HG02884 (cell line): ENCODE results near the gene TMEM120A.

Experiments used
- ATAC-seq: cut with Tn5 transposase; IDR thresholded peaks from one replicate; pipeline ENCODE4 v1.9.1; 2021; ENCODE audit warnings: mild to moderate bottlenecking, moderate library complexity; ENCODE audit not compliant: unreplicated experiment

TMEM120A gene

DNA sequence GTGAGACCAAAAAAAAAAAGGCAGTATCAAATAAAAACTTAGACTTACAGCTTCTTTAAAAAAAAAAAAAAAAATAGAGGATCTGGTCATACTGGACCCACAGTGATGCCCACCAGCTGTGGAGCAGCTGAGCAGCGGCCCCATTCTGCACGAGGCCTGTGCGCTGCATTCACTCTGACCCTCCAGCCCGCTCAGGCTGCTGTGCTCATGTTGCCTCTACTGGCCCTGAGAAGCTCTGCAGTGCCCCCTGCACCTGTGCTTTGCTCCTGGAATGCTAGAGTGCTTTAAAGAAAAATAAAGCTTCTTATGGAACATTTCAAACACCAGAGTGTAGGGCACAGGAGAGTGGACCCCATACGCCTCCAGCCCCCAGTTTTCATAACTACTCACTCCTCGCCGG, 33.2 kb downstream of the TMEM120A start:
- no peak for ATAC-seq

DNA sequence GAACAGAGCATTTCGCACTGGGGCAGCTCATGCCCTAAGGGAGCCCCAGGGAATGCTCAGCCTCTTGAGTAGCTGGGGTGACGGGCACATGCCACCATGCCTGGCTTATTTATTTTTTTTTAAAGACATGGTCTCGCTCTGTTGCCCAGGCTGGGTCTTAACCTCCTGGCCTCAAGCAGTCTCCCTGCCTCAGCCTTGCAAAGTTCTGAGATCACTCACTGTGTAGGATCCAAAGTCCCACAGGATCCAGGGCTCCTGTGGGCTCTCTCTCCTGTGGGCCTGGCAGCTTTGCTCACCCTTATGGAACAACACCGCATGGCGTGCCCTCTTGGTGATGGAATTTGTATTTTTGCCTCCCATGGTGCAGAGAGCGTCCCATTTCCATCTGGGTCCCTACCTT, 34.0 kb downstream of the TMEM120A start:
- no peak for ATAC-seq

DNA sequence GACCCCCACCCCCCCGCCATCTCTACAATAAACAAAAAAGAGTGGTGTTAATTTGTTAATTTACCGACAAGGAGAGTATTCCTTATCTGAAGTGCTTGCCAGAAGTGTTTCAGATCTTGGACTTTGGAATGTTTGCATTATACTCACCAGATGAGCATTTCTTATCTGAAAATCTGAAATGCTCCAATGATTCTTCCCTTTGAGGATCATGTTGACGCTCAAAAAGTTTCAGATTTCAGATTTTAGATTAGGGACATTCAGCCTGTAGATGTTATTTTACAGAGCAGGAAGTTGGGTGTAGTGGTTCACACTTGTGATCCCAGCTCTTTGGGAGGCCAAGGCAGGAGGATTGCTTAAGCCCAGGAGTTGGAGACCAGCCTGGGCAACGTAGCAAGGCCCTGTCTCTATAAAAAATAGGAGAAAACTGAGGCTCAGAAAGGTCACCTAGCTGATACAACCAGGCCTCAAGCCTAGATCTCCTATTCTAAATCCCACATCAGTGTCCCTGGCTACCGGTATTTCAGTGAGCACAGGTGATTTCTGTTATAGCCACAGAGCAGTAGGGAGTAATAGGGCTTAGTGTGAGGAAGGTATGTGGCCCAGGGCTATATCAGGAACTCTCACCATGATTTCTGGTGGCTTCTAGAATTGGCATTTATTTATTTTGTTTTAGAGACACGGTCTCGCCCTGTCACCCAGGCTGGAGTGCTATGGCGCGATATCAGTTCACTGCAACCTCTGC, 35.4 kb downstream of the TMEM120A start:
- ATAC-seq = no peak

DNA sequence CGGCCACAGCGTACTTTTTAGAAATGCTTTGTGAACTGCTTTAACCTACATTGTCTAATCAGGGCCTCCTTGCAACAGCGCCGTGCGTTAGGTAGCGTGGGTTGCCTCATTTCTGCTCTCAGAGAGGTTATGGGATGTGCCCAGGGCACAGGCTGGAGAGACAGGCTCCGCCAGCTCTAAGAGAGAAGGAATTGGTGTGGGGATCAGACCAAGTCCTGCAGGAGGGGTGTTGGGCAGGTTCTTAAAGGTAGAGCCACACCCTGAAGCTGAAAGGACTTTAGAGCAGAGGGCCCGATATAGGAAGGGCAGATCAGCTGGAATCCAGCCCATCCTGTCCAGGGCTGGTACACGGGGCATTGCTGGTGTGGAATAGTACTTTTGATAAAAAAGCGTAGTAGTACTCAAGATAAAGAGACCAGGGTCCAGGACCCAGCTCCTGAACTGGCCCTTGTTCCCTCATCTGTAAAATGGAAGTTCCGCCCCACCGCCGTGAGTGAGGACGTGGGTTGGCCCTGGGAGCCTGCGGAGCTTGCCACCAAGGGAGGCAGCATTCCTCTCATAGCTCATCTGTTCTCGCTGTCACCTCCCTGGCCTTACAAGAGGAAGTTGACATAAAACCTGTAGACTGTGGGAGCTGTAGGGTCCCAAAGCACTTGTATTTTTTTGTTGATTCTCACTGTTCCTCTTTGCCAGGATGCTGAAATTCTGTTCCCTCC, 37.2 kb downstream of the TMEM120A start:
- no peak for ATAC-seq

DNA sequence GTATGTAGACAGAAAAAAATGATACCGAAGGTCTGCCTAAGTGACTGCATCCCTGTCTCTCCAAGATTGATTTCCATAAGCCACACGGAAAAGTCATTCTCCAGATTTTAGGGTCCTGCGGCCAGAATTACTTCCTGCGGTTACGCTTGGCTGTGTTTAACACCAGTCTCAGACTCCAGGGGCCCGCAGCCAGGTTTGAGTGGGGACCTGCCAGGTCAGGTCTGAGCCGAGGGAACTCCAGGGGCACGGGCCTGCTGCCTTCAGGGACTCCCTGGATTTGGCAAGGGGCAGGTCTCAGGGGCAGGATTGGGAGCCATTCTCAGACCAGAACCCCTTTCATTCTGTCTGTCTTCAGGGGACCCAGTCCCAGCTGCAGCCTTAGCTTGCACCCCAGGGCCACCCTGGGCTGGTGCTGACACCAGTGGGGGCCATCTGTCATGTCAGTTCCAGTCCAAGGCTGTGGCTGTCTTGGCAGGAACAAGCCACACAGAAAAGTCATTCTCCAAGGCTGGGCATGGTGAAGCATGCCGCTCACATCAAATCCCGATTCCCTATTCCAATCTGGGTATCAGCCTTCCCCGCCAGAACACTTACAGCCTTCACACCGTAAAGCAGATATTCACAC, 39.0 kb downstream of the TMEM120A start:
- no peak for ATAC-seq

DNA sequence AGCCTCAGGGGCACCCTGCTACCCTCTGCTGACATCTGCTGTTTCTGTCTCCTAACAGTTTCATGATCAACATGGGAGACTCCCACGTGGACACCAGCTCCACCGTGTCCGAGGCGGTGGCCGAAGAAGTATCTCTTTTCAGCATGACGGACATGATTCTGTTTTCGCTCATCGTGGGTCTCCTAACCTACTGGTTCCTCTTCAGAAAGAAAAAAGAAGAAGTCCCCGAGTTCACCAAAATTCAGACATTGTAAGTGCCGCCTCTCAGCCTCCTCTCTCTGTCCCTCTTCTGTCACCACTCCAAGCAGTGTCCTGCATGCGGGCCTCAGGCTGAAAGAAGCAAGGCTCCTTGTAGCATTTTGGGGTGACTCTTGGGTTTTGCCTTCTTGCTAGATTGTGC, 40.5 kb downstream of the TMEM120A start:
- no peak for ATAC-seq

DNA sequence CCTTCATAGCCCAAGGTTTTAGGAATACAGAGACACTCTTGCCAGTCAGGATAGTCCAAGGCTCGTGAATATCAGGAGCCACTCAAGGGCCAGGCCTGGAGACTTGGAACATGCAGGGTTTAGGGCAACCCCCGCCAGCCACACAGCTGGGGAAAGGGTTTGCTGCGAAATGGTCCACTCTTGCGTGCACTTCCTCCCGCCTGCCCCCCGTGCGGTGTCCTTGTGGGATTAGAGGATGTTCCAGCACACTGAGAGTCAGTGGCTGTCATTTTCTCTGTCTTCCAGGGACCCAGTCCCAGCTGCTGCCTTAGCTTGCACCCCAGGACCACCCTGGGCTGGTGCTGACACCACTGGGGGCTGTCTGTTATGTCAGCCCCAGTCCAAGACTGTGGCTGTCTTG, 41.0 kb downstream of the TMEM120A start:
- no peak for ATAC-seq

DNA sequence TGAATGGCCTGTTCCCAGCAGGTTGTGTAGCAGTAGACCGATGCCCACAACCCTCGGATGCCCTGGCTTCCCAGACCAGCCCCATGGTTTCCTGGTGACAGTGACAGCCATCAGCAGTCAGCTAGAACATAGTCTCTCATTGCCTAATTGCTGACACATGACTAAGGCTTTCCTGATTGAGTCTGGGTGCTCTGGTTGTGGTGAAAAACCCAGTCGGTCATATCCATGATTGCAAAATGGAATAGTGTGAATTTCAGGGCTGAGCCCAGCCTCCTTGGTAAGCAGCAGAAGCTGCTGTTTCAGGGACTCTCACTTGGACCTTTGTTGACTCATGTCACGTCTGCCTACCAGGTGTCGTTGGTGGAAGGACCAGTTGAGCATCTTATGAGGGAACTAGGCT, 42.9 kb downstream of the TMEM120A start:
- ATAC-seq = no peak

DNA sequence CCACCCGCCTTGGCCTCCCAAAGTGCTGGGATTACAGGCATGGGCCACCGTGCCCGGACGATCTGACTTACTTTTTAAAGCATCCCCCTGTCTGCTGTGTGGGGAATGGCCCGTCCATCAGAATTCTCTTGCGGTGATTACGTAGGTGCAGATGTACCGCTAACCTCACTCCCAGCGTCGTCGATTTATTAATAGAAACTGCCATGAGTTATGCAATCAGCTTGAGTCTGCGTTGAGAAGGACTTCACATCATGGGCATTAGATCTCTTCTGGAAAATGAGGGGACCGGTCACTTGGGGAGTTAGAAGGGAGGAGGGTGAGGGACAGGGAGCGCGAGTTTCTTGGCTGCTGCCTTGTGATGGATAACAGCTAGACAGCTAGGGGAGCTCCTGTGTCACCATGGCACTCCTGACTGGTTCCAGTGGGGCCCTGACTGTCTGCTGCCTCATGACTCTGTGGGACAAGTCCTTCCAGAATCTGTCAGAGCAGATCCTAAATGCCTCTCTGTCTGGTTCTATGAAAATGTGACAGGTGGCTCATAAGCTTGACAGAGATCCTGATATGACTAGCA, 44.2 kb downstream of the TMEM120A start:
- ATAC-seq = no peak

DNA sequence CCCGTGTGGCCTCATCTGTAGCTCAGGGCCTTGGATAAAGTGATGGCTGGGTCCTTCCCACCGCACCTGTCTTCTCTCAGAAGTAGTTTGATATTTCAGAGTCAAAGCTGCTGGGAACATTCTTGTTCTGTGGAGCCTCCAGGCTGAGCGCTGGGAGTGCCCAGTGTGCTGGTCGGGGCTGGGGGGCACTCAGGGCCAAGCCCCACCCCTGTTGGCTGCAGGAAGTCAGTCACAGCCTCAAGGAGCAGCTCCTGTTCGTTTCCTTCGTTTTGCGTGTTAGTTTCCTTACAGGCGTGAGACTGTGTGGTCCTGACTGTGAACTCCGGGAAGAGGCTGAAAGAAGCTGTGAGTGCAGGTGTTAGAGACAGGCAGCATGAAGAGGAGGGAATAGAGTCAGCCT, 46.2 kb downstream of the TMEM120A start:
- ATAC-seq = no peak

DNA sequence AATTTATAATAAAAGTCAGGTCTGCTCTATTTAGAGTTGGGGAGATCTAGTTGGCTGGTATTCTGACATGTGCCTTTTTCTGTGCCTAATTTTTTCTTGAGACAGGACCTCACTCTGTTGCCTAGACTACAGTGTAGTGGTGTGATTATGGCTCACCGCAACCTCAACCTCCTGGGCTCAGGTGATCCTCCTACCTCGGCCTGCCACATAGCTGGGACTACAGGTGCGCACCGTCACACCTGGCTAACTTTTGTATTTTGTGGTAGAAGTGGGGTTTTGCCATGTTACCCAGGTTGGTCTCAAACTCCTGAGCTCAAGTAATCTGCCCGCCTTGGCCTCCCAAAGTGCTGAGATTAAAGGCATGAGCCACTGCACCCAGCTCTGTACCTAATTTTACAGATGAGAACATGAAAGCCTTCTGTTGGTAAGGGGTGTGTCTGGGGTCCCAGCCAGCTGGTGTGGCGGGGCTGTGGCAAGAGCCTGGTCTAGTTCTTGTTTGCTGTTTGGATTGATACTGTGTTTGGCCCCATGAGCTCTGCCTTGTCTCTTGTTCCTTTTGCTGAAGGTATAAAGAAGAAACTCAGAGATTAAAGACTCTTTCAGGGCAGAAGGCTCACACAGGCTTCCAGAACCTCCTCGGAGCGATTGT, 48.1 kb downstream of the TMEM120A start:
- ATAC-seq = no peak

DNA sequence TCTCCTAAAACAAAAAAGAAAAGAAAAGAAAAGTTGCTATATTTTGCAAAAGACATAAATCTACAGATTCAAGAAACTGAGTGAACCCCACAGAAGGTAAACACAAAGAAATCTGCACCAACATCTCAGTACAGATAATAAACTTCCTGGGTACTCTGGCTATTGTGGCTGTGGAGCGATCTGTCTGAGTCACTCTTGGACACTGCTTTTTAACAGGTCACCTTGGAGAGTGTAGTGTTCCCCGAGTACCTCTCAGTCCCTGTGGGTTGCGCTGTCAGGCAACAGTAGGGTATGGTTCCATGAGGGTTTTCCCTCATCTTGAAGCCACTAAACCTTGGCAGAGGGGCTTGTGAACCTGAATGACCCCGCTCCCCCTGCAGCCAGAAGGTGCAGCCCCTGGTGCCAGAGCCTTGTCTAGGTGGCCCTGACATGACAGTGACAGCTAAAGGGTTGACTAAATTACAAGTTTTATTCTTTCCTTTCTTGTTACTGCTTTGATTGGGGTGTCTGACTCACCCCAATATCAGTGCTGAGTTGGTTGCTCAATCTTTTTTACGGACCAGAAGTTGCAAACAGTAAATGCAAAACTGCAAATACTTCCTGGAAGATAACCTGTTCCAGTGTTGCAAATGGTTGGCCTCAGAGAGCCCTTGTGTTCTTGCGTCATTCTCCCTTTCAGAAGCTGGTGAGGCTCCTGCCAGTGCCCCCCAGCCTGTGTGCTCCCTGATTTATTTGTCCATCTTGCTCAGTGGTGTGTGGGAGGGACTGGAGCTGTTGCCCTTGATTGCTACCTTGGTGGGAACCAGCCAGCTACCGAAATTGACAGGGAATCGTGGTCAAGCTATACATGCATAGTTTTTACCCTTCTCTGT, 48.9 kb downstream of the TMEM120A start:
- no peak for ATAC-seq

DNA sequence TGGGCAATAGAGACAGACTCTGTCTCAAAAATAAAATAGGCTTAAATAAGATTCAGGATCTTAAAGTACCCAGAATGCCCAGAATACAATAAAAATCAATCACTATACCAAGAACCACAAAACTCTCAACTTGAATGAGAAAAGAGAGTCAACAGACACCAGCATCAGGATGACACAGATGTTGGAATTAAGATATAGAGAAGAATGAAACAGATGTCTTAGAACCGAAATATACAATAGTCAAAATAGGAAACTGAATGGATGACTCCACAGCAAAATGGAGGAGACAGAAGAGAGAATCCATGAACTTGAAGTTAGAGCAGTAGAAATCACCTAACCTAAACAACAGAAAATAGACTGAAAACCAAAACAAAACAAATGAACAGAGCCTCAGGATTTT, 49.9 kb downstream of the TMEM120A start:
- no peak for ATAC-seq

DNA sequence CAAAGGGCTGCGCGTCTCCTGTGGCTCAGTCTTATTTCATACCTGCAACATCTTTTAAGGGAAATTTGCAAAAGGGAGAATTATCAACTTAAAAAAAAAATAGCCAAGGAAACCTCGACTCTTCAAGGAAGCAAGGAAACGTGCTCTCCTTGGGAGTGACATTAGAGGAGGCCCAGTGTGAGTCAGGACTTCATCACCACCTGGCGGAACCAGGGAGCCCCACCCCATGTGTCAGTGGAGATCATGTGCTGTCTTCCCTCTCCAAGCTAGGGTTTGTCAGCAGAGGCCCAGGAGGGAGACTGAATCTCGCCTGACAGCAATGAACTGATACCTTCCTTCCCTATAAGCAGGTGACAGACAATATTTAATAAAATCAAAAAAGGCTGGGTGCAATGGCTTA, 50.5 kb downstream of the TMEM120A start:
- no peak for ATAC-seq

DNA sequence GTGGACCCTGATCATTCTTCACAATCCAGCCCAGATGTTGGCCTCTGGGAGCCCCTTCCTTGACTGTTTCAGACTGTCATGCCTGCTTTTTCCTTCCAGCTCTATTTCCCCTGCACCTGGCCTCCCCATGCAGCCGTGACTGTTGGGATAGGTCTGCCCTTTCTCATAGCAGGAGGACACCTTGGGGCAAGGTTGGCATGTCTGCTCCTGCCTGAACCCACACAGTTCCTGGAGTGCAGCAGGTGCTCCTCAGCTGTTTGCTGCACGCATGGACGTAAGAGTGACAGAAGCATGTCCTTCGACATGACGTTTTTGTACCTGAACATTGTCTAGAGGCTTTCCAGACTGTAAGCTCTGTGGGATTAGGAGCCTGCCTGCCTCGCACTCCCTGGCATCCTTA, 55.5 kb downstream of the TMEM120A start:
- no peak for ATAC-seq

DNA sequence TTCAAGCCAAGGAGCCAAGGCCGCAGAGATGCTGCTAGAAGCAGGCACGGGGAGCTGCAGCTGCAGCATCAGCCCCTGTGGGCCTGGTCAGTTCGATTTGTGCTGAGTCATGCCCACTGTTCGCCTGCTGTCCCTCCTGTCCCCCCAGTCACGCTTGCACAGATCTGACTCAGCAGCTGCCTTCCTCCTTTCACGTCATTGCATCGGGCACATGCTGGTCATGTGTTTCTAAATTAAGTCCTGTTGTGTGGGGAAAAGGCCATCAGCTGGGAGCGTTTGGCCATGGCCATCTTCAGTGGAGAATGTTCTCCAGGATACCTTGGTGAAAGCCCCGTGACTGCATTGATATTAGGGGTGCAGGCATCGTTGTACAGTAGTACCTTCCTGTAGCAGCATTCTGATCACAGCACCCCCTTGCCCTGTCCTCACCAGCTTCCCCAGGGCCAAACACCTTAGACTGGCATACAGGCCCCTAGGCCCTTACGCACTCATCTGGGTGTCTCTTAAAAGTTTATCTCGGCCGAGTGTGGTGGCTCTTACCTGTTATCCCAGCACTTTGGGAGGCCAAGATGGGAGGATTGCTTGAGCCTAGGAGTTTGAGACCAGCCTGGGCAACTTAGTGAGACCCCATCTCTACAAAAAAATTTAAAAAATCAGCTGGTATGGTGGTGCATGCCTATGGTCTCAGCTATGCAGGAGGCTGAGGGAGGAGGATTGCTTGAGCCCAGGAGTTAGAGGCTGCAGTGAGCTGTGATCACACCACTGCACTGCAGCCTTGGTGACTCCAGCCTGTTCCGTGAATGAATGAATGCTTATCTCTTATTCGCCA, 56.2 kb downstream of the TMEM120A start:
- ATAC-seq = no peak
